KBM-7 (cell line): ENCODE measurements around the gene LYSMD4.

Experiments used
- DNase-seq: peaks from one replicate; pipeline ENCODE4 v3.0.0-alpha.2; 2015
- in situ Hi-C: fragments of 300-500 bp; cut with MboI; formaldehyde crosslinking; loops from 2 replicates; pipeline ENCODE4 v1.14.3; 2020; ENCODE audit warnings: low sequenced_read_pairs, low pct_unique_long_range_greater_than_20kb, mixed read lengths

Gene LYSMD4

GRCh38 chr15:99732751-99733267, 428 bp downstream of the LYSMD4 start:
- DNase-seq: no peak
- in situ Hi-C loops: loop anchor here (25.0 kb wide), 1 partner anchor 446 kb away; no protein-coding TSS in a partner anchor

GRCh38 chr15:99732124-99732750, 1.0 kb downstream of the LYSMD4 start:
- in situ Hi-C loops: loop anchor here (25.0 kb wide), 1 partner anchor 445 kb away; no protein-coding TSS in a partner anchor
- DNase-seq: peak; percentile 27

- in situ Hi-C loops: loop anchor here (25.0 kb wide), 1 partner anchor 444 kb away; no protein-coding TSS in a partner anchor
- DNase-seq: peak; percentile 27
Measured at GRCh38 chr15:99731336-99732123, 1.7 kb downstream of the LYSMD4 start.

- peak; percentile 59 for DNase-seq
- in situ Hi-C loops: loop anchor here (25.0 kb wide), 1 partner anchor 443 kb away; no protein-coding TSS in a partner anchor
Measured at GRCh38 chr15:99729920-99730319, 3.3 kb downstream of the LYSMD4 start.

- no peak for DNase-seq
- in situ Hi-C loops: loop anchor here (25.0 kb wide), 1 partner anchor 442 kb away; no protein-coding TSS in a partner anchor
Measured at GRCh38 chr15:99729327-99729726, 3.9 kb downstream of the LYSMD4 start.

- in situ Hi-C loops: loop anchor here (25.0 kb wide), 1 partner anchor 442 kb away; no protein-coding TSS in a partner anchor
- no peak for DNase-seq
Measured at GRCh38 chr15:99728916-99729315, 4.3 kb downstream of the LYSMD4 start.

GRCh38 chr15:99727733-99728132, 5.5 kb downstream of the LYSMD4 start:
- DNase-seq: no peak
- in situ Hi-C loops: loop anchor here (25.0 kb wide), 1 partner anchor 440 kb away; no protein-coding TSS in a partner anchor

- DNase-seq: no peak
- in situ Hi-C loops: loop anchor here (25.0 kb wide), 1 partner anchor 440 kb away; no protein-coding TSS in a partner anchor
Measured at GRCh38 chr15:99727330-99727729, 5.9 kb downstream of the LYSMD4 start.

- no peak for DNase-seq
- in situ Hi-C loops: loop anchor here (25.0 kb wide), 1 partner anchor 439 kb away; no protein-coding TSS in a partner anchor
Measured at GRCh38 chr15:99726333-99726732, 6.9 kb downstream of the LYSMD4 start.

GRCh38 chr15:99722406-99722805, 10.8 kb downstream of the LYSMD4 start:
- no peak for DNase-seq
- in situ Hi-C loops: no loop called here

GRCh38 chr15:99721896-99722295, 11.3 kb downstream of the LYSMD4 start:
- in situ Hi-C loops: no loop called here
- DNase-seq: no peak

GRCh38 chr15:99721104-99721778, 12.0 kb downstream of the LYSMD4 start:
- in situ Hi-C loops: no loop called here
- DNase-seq: no peak

- DNase-seq: peak; percentile 29
Measured at GRCh38 chr15:99720533-99720932, 12.7 kb downstream of the LYSMD4 start.

GRCh38 chr15:99719096-99719541, 14.1 kb downstream of the LYSMD4 start:
- in situ Hi-C loops: no loop called here
- peak; percentile 63 for DNase-seq

More at GRCh38 chr15:99720533-99720932, 12.7 kb downstream of the LYSMD4 start:
- in situ Hi-C loops: no loop called here

- DNase-seq: no peak
- in situ Hi-C loops: no loop called here
Measured at GRCh38 chr15:99718421-99718820, 14.8 kb downstream of the LYSMD4 start.

- no peak for DNase-seq
- in situ Hi-C loops: no loop called here
Measured at GRCh38 chr15:99717161-99718009, 15.9 kb downstream of the LYSMD4 start.

GRCh38 chr15:99716540-99717095, 16.6 kb downstream of the LYSMD4 start:
- DNase-seq: no peak
- in situ Hi-C loops: no loop called here

- no peak for DNase-seq
- in situ Hi-C loops: no loop called here
Measured at GRCh38 chr15:99712415-99712814, 20.8 kb downstream of the LYSMD4 start.
